ENCODE data around the gene GTF2H1. TPM values are rescaled to one million over a fixed set of nuclear protein-coding genes. Genes with fewer than 3 reads are reported as not detected.

The GTF2H1 gene
- polyA plus RNA-seq, 1 experiment = 53.2 TPM

GRCh38 chr11:18408558-18409291, 86.4 kb downstream of the GTF2H1 start:
- CTCF ChIA-PET = no interaction called here
- no peaks in the 10 kb centered on the region for H3K27me3 ChIP-seq (ENCODE audit: control insufficient read depth, insufficient read depth, low read length)
- no peak for DNase-seq (ENCODE audit: low read depth, low spot score)

GRCh38 chr11:18416459-18416858, 94.1 kb downstream of the GTF2H1 start:
- no peaks in the 10 kb centered on the region for H3K27me3 ChIP-seq (ENCODE audit: control insufficient read depth, insufficient read depth, low read length)
- CTCF ChIA-PET = no interaction called here
- H3K9me3 ChIP-seq (ENCODE audit: control insufficient read depth, insufficient read depth, low read length) = peaks cover 3% of the 10 kb centered on the region; the same call in 1 of the 2 replicates
- TF ChIP-seq CTCF (IDR thresholded peaks at IDR 0.05; ENCODE audit: low read depth, low read length) = no peak
- POLR2A ChIA-PET = no interaction called here
- H3K4me3 ChIP-seq (ENCODE audit: low read depth, low read length) = no peak overlapping the region
- DNase-seq (ENCODE audit: low read depth, low spot score) = no peak
- no peak overlapping the region for H3K27ac ChIP-seq (ENCODE audit: low read depth, low read length)

More at GRCh38 chr11:18408558-18409291, 86.4 kb downstream of the GTF2H1 start:
- POLR2A ChIA-PET = no interaction called here
- Histone ChIP-seq H3K27ac (ENCODE audit: low read depth, low read length) (no peak overlapping the region), H3K9me3 (ENCODE audit: control insufficient read depth, insufficient read depth, low read length) (peaks cover 3% of the 10 kb centered on the region; the same call in 1 of the 2 replicates), H3K4me3 (ENCODE audit: low read depth, low read length) (no peak overlapping the region)
- no peak for TF ChIP-seq CTCF (IDR thresholded peaks at IDR 0.05; ENCODE audit: low read depth, low read length)

Small RNA genes within 50 kb of the gene (small RNA-seq; reads per million reads assigned to genes)
- gene MIR3159 (ENCODE audit: insufficient read length, low read depth) = not detected

Other genes with a start within 250 kb of the GTF2H1 start
- gene SAAL1, start 216.5 kb upstream of the GTF2H1 start, polyA plus RNA-seq (2011; rRNA removed) = 15.4 and 17.0 TPM in 2 replicates
- not detected in 2 replicates for gene MRGPRX3, start 190.0 kb upstream of the GTF2H1 start, polyA plus RNA-seq (2011; rRNA removed)
- gene MRGPRX4, start 149.7 kb upstream of the GTF2H1 start, polyA plus RNA-seq (2011; rRNA removed) = not detected in 2 replicates
- gene SAA4, start 85.8 kb upstream of the GTF2H1 start, polyA plus RNA-seq (2011; rRNA removed) = not detected in 2 replicates
- gene SAA2, start 73.9 kb upstream of the GTF2H1 start, polyA plus RNA-seq (2011; rRNA removed) = not detected in 2 replicates
- not detected in 2 replicates for gene SAA1, start 56.3 kb upstream of the GTF2H1 start, polyA plus RNA-seq (2011; rRNA removed)
- gene HPS5, start 427 bp upstream of the GTF2H1 start, polyA plus RNA-seq (2011; rRNA removed) = 12.5 and 14.9 TPM in 2 replicates
- 689 and 887 TPM in 2 replicates for gene LDHA, start 72.0 kb downstream of the GTF2H1 start, polyA plus RNA-seq (2011; rRNA removed)
- gene LDHC, start 89.8 kb downstream of the GTF2H1 start, polyA plus RNA-seq (2011; rRNA removed) = 0.10 TPM in 1 of 2 replicates, not detected in the other
- gene LDHAL6A, start 133.3 kb downstream of the GTF2H1 start, polyA plus RNA-seq (2011; rRNA removed) = not detected in 2 replicates
- gene TSG101, start 204.4 kb downstream of the GTF2H1 start, polyA plus RNA-seq (2011; rRNA removed) = 118 and 125 TPM in 2 replicates